Psoas muscle (tissue), 8 donors: ENCODE data around the gene KLHL35. TPM values are rescaled to one million over a fixed set of nuclear protein-coding genes. Genes with fewer than 3 reads are reported as not detected.

ENCODE experiments used
- ATAC-seq, 4 donors: fragments of 200-7000 bp; cut with Tn5 transposase; one replicate each; pipeline ENCODE4 v1.9.1; 2020; ENCODE audit warnings: moderate library complexity in 3 of 4, mild to moderate bottlenecking in 2 of 4
- DNase-seq, 2 donors: peaks; one replicate each; pipeline ENCODE4 v3.0.0-alpha.2; 2020
- H3K27ac ChIP-seq: fragments of 200-600 bp; one replicate; pipeline ENCODE4 v1.8.0; 2022
- H3K27me3 ChIP-seq, 3 donors: fragments of 200-600 bp in 1 of 3; one replicate each; pipeline versions ENCODE4 v1.6.1 to v1.8.0; 2013 to 2022; ENCODE audit warnings: low read length in 2 of 3, mild to moderate bottlenecking in 2 of 3, moderate library complexity in 1 of 3; ENCODE audit not compliant: insufficient read depth in 3 of 3
- H3K36me3 ChIP-seq, 2 donors: fragments of 200-600 bp in 1 of 2; one replicate each; pipeline versions ENCODE4 v1.6.1 to v1.8.0; 2013 to 2022; ENCODE audit warnings: low read depth in 1 of 2, mild to moderate bottlenecking in 1 of 2, moderate library complexity in 1 of 2; ENCODE audit not compliant: insufficient read depth in 1 of 2
- H3K4me1 ChIP-seq: fragments of 200-600 bp; one replicate; pipeline ENCODE4 v1.8.0; 2022
- H3K4me3 ChIP-seq: fragments of 200-600 bp; one replicate; pipeline ENCODE4 v1.8.0; 2022; ENCODE audit warnings: mild to moderate bottlenecking
- H3K9me3 ChIP-seq: fragments of 200-600 bp; one replicate; pipeline ENCODE4 v1.8.0; 2022
- CTCF ChIP-seq: fragments of 200-600 bp; IDR thresholded peaks from one replicate; pipeline ENCODE4 v1.8.0; 2022; ENCODE audit warnings: antibody characterized with exemption
- WGBS, 3 donors: extraction: QIAGEN DNeasy Blood & Tissue Kit; methylation state at CpG; one replicate each; pipeline versions ENCODE4 v1.1.6 to v1.1.7; 2013; 5-methylcytosine and 5-hydroxymethylcytosine counted together
- intact Hi-C, 2 donors: fragments of 100-400 bp; cut with DNase I; formaldehyde crosslinking; loops; one replicate each; pipeline versions ENCODE4 v1.11.0 to v1.14.2; 2022
- polyA plus RNA-seq, 3 donors: library from polyadenylated mRNA; stranded (reverse); fragments of 200-250 nt; gene quantifications; one replicate each; pipeline ENCODE4 v1.2.3, GENCODE V29; 2013
- total RNA-seq, 4 donors: library from RNA; stranded (reverse); fragmentation: NEBNext Ultra II Directional in 2 of 4; extraction: Animal tissue kit (Norgen Biotek cat#: 25700) in 2 of 4; gene quantifications; one replicate each; pipeline versions ENCODE4 v1.2.1 to v1.2.4, GENCODE V29; 2021 to 2023
- donor health status: healthy with polysubstance abuse.
- donor health status: DM: no; HTN: no; CAD: no; lungs with moderate emphysema.
- donor health status: Bipolar disorder and iron deficiency.
- donor health status: healthy.
- donor health status: DM: yes; HTN: yes; CAD: no.
- donor health status: DM: no; HTN: no; CAD: no.
- donor health status: DM: no; HTN: no; CAD: no.
- donor health status: DM: yes; HTN: yes; CAD: no.

Gene KLHL35
- total and polyA plus RNA-seq, 7 donors, result 0.34 to 4.1 (median 0.56) TPM

- Histone ChIP-seq H3K36me3 (no peaks in the 10 kb centered on the region), H3K9me3 (no peaks in the 10 kb centered on the region), H3K4me3 (peak overlapping the region; percentile 7), H3K27me3 (no peaks in the 10 kb centered on the region), H3K4me1 (peaks cover 44% of the 10 kb centered on the region), H3K27ac (peak overlapping the region; percentile 86)
- no peak for TF ChIP-seq CTCF
- intact Hi-C loops, result loop anchor here in 1 of 2 donors (2.0 kb wide), 1 partner anchor 43 kb away; no protein-coding TSS in a partner anchor
- 48 to 61% (median 48%) methylated on average over 9 of the region's 9 CpGs for WGBS, 3 donors
- peak; percentile 27 to 71 (median 51) for ATAC-seq
- DNase-seq, result peak; percentile 70 to 85
Observed at GRCh38 chr11:75475767-75476650, 43.0 kb upstream of the KLHL35 start.

GRCh38 chr11:75474878-75475766 lies 42.1 kb upstream of the KLHL35 start:
- H3K4me3 ChIP-seq, result no peak overlapping the region
- H3K4me1 ChIP-seq, result peaks cover 35% of the 10 kb centered on the region
- no peaks in the 10 kb centered on the region for H3K9me3 ChIP-seq
- H3K36me3 ChIP-seq, result no peaks in the 10 kb centered on the region
- WGBS, 3 donors, result 58 to 69% (median 60%) methylated on average over 15 to 16 of the region's 16 CpGs
- H3K27ac ChIP-seq, result peak overlapping the region; percentile 86
- TF ChIP-seq CTCF, result no peak
- DNase-seq (peak; percentile 49 to 84), ATAC-seq (peak in 1 of 4 donors; percentile 10)
- intact Hi-C loops, result no loop called here
- no peaks in the 10 kb centered on the region for H3K27me3 ChIP-seq

GRCh38 chr11:75474240-75474639 lies 41.2 kb upstream of the KLHL35 start:
- Histone ChIP-seq H3K4me3 (no peak overlapping the region), H3K36me3 (no peaks in the 10 kb centered on the region), H3K9me3 (no peaks in the 10 kb centered on the region), H3K27me3 (no peaks in the 10 kb centered on the region), H3K27ac (no peak overlapping the region), H3K4me1 (peaks cover 32% of the 10 kb centered on the region)
- WGBS, 3 donors, result 70 to 100% (median 88%) methylated on average over 1 of the region's 1 CpG
- TF ChIP-seq CTCF, result no peak
- DNase-seq (no peak), ATAC-seq (no peak)
- intact Hi-C loops, result no loop called here

- H3K27me3 ChIP-seq, result no peaks in the 10 kb centered on the region
- intact Hi-C loops, result no loop called here
- DNase-seq, result no peak
- H3K27ac ChIP-seq, result no peak overlapping the region
- H3K9me3 ChIP-seq, result no peaks in the 10 kb centered on the region
- H3K4me3 ChIP-seq, result no peak overlapping the region
- no peaks in the 10 kb centered on the region for H3K36me3 ChIP-seq
- H3K4me1 ChIP-seq, result peaks cover 30% of the 10 kb centered on the region
- no peak for TF ChIP-seq CTCF
- no peak for ATAC-seq
- WGBS, 3 donors, result 79 to 91% (median 89%) methylated on average over 6 of the region's 6 CpGs
Observed at GRCh38 chr11:75473684-75474083, 40.7 kb upstream of the KLHL35 start.
